ENCODE results near the gene SMIM3. TPM values are rescaled to one million over a fixed set of nuclear protein-coding genes. Genes with fewer than 3 reads are reported as not detected.

Gene SMIM3
- total and polyA plus RNA-seq, 2 experiments from 2014 or later, result 6.2 to 7.6 TPM

GRCh38 chr5:150797384-150797783 is 18.8 kb downstream of the SMIM3 start:
- H3K27me3 ChIP-seq (ENCODE audit: insufficient read depth), result no peaks in the 10 kb centered on the region
- no peak overlapping the region for H3K4me3 ChIP-seq
- H3K4me1 Mint-ChIP-seq, result peaks cover 6% of the 10 kb centered on the region; the same call in 2 of the 3 replicates
- no peak overlapping the region for H3K27ac Mint-ChIP-seq
- no peaks in the 10 kb centered on the region for H3K4me1 ChIP-seq (ENCODE audit: insufficient read depth)
- DNase-seq (ENCODE audit: low spot score) (no peak), ATAC-seq (no peak)
- H3F3A ChIP-seq (replicated peaks; ENCODE audit: low read depth), result no peaks in the 10 kb centered on the region
- no peaks in the 10 kb centered on the region for H3K9me2 ChIP-seq (ENCODE audit: insufficient read depth)
- no peak overlapping the region for H2AFZ ChIP-seq
- no peak overlapping the region for H3K4me2 ChIP-seq
- no peak overlapping the region for H3K27ac ChIP-seq (ENCODE audit: low read depth)
- H3K27me3 Mint-ChIP-seq (ENCODE audit: insufficient read depth, low read depth, poor library complexity), result peaks cover 2% of the 10 kb centered on the region
- H3K4me3 Mint-ChIP-seq, result no peak overlapping the region
- no peaks in the 10 kb centered on the region for H3K36me3 ChIP-seq (ENCODE audit: insufficient read depth)
- H3K36me3 Mint-ChIP-seq (ENCODE audit: low read depth), result no peaks in the 10 kb centered on the region
- no peaks in the 10 kb centered on the region for H3K79me2 ChIP-seq (replicated peaks; ENCODE audit: insufficient read depth)
- TF ChIP-seq STAT1 (IDR thresholded peaks at IDR 0.05; ENCODE audit: unreplicated experiment), result no peak
- no peak for TF ChIP-seq CTCF (conservative IDR thresholded peaks at IDR 0.05; ENCODE audit: low read depth in 2 of 2)
- no peak for TF ChIP-seq JUNB (IDR thresholded peaks at IDR 0.05; ENCODE audit: unreplicated experiment)
- no peak for TF ChIP-seq CREB1 (CRISPR knock-in tag; IDR thresholded peaks at IDR 0.05; ENCODE audit: low read depth)
- no peak for TF ChIP-seq ZNF114 (CRISPR knock-in tag; IDR thresholded peaks at IDR 0.05)
- no peak for TF ChIP-seq ZNF331 (CRISPR knock-in tag; IDR thresholded peaks at IDR 0.05; ENCODE audit: low read depth)
- TF ChIP-seq EZH2phosphoT487 (IDR thresholded peaks at IDR 0.05; ENCODE audit: unreplicated experiment), result no peak
- no peak for TF ChIP-seq NANOG (IDR thresholded peaks at IDR 0.05; ENCODE audit: borderline replicate concordance)
- TF ChIP-seq EZH2 (IDR thresholded peaks at IDR 0.05; ENCODE audit: low read depth, unreplicated experiment), result no peak
- no peak for TF ChIP-seq REST (IDR thresholded peaks at IDR 0.05; ENCODE audit: unreplicated experiment)
- no peak for TF ChIP-seq ZNF462 (CRISPR knock-in tag; IDR thresholded peaks at IDR 0.05)
- TF ChIP-seq ETS1 (IDR thresholded peaks at IDR 0.05), result no peak
- TF ChIP-seq POLR2AphosphoS5 (IDR thresholded peaks at IDR 0.05; ENCODE audit: low read depth), result no peak
- H4K20me1 ChIP-seq (replicated peaks; ENCODE audit: insufficient read depth), result no peaks in the 10 kb centered on the region; the same call in 1 of the 2 replicates
- H3K9me3 Mint-ChIP-seq, result no peaks in the 10 kb centered on the region

Data from GM23338 (cell line).